DMS114 treated with DMSO at 0.1 percent for 48 hours (cell line): Measurements from ENCODE around the gene GHRL.

ENCODE experiments used
- DNase-seq: peaks from one replicate; lab custom pipeline; 2025; ENCODE audit not compliant: unreplicated experiment; lab: John Stamatoyannopoulos, UW

The GHRL gene, protein sequence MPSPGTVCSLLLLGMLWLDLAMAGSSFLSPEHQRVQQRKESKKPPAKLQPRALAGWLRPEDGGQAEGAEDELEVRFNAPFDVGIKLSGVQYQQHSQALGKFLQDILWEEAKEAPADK

DNA sequence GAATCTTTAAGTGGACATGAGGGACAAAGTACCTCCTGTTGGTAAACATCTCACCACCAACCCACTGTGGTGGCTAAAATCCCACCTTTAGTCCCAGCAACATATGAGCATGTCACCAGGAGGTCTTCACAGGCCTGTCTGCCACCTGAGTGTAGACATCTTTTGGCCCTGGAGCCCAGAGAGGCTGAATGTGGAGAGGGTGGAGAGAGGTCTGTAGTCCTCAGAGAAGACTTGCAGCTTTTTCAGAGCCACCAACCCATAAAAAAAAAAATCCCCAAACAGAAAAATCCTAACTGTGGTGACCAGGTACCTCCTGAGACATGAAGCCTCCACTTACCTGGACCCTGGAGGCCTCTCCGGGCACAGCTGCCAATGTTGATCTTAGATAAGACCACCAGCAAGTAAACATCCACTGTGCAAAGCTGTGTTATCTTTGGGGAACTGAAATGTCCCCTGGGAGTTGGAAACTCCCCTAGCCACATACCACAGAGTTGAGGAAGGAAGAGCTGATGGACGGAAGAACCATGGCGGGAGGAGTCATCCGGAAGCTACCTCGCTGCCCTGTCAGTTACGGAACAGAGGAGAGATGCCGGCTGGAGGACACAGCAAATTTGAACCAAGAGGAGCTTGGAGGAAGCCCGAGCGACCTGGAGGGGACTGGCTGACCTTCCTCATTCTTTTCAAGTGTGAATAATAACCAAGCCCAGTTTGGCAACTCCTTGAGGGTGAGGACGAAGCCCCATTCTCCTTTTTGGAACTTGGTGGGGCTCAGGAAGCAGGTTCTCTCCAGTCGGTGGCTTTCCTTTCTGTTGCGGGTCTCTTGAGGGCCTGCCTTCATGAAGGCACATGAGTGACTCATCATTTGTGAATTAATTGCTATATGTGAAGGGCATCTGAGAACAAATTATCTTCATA is at the start of gene GHRL:
TSS of gene GHRL (minus strand) at position 443 of the 915 bp plus-strand sequence. CDS start 2,767 bp downstream, outside the sequence.
- no peak for DNase-seq

DNA sequence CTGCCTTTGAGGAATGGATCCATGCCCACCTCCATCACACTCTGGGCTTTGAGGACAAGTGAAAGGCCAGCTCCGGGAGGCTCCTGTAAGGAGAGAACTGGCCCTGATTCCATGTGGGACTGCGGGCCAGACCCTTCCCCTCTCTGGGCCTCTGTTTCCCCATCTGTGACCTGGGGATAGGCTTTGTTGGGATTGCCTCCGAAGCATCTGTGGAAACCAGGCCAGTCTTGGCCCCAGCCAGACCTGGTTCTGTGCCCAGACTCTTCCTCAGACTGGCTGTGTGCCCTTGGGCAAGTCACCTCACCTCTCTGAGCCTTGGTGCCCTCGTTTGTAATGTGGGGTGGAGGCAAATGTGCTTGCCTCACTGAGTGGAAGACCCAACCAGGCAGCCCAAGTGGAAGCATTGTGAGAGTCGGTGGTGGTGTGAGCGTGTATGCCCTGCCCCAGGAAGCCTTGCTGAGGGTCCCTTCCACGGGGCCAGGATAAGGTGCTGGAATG is 49.2 kb upstream of the GHRL start:
- no peak for DNase-seq

DNA sequence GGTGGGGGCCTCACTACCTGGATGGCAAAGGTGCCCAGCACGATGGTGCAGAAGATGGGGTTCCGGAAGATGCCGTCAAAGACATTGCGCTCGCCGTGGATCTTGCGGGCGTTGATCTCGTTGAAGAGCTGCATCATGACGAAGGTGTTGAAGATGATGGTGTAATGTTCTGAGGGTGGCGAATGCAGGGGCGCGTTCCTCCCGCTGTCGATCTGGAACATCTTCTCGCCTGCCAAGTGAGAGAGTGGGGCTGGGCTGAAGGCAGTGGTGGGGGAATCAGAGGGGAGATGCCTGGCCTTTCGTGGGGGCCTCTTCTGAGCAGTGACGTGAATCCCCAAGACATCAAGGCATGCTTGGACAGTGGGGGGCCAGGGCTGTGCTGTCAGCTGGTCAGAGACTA is 47.7 kb upstream of the GHRL start:
- DNase-seq: no peak

DNA sequence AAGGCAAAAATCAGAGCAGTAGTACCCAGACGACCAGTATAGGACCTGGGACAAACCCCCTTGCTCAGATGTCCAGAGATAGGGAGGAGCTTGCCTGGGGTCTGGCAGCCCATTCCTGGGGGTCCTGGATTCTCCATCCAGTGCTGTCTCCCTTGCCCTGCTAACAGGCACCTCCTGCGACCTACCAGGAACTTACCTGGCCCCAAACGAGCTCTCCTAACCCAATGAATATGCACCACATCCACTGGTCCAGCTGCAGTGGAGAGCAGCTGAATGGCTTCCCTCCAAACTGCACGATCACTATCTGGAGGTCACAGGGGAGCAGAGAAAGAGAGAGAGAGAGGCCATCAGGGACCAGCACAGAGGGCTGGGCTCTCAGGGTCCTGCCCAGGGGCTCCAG is 47.3 kb upstream of the GHRL start:
- no peak for DNase-seq

DNA sequence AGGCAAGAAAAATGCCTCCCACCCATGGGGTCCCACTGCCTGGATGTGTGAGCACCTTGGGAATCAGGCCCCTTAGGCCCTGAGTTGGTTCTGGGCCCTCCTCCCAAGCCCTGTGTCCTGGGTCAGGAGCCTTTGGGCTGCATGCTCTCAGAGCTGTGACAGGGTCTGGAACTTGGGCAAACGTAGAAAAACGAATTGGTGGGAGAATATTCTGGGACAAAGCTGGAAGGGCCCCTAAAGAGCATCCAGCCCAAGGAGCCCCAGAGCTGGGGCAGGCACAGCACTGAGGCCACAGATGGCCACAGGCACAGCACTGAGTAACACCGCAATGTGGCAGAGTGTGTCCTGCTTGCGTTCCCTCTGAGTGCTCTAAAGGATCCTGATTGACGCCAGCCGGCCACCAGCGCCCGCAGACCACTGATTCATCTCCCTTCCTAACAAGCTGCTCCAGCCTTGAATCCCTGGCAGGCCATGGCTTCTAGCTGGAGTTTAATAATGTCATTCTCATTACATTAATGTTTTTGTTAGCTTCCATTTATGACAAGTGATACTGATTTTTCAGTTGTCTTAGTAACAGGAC is 46.7 kb upstream of the GHRL start:
- DNase-seq: no peak

DNA sequence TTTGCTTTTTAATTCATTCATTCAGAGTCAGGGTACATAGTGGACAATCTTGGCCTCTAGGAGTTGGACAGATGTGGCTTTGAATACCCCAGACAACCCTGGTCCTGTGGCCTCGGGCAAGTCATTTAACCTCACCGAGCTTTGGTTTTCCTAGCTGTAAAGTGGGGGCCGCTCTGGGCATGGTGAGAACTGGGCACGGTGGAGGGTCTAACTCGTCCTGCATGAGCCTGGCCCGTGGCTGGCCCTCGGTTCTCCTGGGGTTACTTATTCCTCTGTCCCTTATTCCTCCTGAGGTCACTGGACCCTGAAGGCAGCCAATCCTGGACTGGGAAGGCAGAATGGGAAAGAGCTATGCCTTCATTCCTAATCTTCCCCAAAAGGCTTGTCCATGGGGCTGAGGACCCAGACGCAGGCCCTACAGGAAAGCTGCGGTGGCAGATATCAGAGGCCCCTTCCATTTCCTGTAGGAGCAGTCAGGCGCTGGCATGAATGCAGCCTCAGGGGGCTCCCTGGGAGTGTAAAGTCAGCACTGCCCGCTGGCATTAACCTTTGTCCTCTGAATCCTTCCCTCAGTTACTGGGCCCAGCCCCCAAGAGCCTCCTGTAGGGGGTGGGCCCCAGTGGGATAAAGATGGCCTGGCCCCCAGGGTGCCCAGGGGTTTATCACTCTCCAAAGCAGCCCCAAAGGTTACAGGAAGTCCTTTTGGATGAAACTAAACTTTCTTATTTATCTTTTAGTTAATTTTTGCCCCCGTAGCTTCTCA is 46.0 kb upstream of the GHRL start:
- DNase-seq: no peak

DNA sequence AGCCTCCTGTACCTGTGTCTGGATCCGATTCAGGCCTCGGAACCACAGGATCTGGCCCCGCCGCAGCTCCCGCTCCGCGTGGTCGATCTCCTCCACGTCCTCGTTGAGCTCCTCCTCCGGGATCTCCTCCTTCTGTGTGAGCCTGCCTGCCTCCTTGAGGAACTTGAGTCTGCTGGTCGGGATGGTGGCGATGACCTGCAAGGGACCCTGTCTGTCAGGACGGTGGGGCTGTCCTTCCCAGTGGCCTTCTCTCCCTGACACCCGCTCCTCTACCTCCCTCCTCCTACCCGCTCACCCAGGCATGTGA is 45.4 kb upstream of the GHRL start:
- no peak for DNase-seq

DNA sequence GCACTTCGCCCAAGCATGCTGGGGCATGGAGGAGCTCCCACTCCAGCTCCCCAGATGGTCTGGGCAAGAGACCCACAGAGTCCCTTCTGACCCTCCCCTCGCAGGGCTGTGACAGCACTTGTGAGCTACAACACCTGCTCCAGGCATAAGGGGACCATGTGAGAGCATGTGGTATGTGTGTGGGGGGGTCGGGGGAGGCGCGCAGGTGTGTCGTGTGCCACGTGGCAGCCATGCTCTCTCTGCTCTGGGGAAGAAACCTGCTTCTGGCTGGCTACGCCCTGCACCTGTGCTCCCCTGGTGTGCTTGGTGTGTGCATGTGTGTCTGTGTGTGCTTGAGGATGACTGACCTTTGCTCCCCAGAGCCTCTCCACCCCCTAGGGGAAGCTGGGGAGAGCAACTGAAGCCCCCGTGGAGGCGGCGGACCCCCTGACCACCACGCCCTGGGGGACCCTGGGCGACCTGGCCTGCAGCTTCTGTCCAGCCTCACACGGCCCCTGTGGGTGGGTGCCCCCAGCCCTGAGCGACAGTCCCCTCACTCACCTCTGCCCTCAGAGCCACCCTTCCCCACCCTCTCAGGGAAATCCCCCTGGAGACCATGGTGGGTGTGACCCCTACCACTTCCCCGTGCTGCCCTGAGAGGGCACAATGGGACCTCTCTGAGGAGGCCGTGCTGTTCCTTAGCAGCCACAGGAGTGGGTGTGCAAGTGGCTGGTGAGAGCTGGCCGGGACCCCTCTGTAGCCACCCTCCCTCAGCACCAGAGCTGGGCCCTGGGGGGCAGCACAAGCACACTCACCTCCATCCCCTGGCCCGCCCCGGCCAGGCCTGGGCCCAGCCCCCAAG is 44.8 kb upstream of the GHRL start:
- no peak for DNase-seq

DNA sequence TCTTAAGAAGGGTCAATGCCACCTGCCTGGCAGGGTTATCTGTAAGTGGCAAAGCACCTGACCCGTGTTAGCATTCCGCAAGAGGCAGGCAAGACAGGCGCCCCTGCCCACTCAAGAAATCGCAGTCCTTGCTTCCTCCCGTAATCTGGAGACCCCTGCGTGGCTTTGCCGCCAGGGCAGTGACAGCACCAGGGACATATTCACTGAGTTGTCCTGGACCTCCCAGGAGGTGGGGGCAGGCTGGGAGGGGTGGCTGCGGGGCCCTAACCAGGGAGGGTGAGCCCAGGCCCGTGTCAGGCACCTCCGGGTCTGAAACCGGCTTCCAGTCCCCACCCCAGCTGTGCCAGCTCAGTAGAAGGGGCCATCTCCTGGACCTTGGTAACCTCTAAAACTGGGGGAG is 44.0 kb upstream of the GHRL start:
- DNase-seq: no peak

DNA sequence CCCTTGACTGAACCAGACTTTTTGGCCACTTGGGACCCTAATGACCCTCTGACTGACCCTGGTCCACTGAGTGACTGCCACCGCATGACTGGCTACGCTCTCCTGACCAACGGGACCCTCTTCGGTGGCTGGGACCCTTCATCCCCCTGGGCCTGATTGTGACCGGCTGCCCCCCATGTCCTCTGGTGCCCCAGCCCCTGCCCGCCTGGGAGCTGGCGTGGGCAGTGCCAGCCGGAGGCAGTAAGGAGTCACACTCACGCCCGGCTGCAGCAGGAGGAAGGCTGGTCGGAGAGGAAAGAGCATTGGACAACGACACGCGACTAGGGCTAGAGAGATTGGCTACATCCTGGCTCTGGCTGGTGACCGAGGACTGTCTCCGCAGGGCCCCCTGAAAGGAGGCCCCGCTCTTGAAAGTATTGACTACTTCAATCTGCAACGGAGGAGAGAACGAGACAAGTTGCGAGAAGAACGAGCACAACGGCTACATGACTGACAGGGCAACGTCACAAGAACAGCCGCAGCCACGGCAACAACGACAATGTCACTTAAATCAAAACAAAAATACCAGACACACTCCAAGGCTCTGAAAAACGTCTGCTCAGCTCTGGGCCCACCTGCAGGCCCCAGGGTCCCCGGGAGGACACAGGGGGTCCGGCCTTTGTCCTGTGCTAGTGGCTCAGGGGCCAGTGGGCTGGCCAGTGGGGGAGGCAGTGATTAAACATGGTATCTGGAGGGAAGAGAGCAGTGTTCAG is 43.3 kb upstream of the GHRL start:
- DNase-seq: no peak

DNA sequence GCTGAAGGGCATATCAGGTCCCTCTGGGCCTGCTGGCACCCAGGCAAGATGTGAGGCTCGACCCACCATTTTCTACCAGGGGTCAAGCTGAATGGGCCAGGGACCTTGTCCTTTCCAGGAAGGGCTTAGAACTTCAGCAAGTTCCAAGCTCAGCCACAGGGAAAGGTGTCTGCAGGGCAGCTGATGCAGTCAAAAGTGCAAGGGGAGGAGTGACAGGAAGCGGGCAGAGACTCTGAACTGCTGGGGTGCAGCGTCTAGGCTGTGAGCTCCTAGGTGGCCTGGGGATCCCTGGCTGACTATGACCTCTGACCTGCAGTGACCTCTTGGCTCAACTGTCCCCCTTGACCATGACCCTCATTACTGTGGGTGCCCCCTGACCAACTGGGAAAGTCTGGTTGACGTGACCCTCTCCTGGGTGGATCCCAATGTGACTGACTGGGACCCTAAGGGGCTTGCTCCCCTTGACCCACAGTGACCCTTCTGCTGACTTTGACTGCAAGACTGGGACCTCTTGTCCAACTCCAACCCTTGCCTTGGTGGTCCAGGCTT is 42.5 kb upstream of the GHRL start:
- no peak for DNase-seq

DNA sequence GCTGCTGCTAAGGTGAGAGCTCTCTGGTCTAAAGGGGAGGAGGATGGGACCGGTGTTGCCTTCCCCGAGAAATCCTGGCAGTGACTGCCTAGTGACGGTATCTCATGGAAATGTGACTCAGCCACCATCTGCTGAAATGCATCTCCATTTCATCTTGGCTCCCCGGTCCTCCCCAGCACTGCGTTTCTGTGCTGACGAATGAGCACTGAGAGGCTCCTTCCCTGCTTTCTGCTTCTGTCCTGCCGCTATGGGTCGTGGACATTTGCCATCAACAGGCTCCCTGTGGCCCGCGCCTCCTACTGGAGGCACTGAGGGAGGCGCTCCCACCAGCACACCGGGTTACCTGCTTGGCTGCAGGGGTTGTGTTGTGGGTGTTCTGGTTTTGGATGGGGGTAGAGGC is 41.7 kb upstream of the GHRL start:
- DNase-seq: no peak

DNA sequence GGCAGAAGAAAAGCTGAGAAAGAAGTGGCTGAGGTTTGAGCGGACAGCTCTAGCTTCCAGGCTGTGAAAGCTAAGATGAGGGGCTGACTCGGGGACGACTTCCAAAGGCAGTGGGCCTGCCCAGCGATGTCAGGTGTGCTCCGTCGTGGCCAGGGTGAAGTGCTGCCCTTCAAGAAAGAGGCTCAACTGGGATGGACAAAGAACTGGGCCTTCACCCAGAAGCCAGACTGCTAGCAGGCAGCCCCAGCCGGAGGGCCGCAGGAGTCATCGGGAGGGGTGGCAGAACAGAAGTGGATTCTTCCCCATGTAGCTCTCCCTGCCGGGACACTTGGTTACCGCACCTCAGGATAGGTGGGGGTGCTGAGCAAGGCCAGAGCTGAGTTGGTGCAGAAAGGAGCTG is 41.3 kb upstream of the GHRL start:
- DNase-seq: no peak

DNA sequence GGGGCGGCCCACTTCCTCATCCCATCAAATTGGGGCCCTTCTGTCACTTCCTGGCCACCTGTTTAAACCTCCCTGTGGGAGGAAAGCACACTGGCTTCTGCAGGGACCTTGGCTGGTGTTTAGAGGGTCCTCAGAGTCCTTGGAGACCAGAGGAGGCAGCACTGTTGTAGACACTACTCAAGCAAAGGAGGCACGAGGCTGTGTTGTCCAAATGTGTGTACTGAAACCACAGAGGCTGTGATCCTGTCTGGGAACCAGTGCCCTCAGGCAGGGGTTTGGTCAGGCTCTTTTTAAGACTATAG is 40.6 kb upstream of the GHRL start:
- no peak for DNase-seq

DNA sequence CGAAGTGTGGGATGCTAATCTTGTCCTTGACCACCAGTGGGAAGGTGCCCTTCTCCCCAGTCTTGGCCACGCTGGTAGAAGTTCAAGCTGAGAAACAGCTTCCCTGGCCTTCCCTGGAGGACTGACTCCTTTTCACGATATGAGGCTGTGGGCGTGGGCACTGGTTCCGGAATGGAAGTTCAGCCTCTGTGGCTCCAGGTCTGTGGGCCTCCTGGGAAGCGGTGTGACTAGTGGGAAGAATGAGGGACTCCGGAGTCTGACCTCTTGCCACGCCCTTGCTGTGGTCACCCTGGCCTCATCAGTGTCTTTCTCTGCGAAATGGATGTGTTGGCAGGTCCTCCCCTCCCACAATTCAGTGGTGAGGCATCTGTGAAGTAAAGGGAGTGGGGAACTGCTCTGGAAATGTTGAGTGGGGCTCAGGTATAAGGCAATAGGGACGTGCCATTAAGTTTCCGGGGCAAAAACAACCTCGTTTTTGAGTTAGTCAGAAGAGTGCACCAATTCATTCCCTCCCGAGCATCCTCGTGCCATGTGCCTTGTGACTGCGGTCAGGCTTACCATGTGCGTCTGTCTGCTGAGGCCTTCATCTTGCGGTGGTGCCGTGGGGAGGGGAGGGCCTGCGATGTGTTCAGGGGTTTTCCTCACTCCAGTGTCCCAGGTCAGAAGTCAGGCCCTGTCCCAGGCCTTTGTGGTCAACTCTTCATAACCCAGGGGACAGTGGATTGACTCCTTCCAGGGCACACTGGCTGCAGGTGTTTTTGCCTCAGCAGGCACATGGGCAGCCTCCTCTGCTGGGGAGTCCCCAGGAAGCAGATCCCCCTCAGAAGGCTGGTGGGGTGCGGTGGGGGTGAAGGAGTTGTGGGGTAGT is 40.0 kb upstream of the GHRL start:
- no peak for DNase-seq

DNA sequence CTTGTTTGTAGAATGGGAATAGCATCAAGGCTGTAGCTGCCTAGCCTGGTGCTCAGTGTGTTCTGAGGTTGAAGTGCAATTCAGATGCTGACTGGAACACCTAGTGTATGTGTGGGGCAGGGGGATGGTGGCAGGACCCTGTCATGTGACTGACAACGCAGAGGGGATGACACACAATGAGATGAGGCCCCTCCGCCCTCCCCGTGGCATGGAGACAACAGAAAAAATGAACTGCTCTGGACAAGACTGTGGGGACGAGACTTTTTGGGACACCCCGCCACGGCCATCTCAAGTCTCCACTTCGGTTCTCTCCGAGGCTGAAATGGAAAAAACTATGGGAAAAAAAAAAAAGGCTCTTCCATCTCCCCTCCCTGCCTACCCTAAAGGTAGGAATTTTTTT is 38.6 kb upstream of the GHRL start:
- DNase-seq: no peak

DNA sequence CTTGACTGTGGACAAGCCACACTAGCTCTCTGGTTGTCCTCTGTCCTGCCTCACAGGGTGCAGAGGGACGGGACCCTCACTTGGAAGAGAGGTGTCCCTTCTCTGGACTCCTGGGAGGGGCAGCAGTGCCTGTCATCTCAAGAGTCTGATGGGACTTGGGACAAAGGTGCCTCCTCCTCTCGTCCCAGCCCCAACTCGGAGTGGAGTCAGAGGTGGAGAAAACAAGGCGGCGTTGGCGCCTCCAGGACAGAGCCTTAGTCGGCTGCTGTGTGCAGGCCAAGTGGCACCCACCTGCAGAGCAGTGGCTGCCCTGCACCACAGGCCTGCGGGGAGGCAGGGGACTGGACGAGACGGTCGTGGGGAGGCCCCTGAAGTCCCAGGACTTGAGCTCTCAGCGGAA is 37.6 kb upstream of the GHRL start:
- DNase-seq: no peak

DNA sequence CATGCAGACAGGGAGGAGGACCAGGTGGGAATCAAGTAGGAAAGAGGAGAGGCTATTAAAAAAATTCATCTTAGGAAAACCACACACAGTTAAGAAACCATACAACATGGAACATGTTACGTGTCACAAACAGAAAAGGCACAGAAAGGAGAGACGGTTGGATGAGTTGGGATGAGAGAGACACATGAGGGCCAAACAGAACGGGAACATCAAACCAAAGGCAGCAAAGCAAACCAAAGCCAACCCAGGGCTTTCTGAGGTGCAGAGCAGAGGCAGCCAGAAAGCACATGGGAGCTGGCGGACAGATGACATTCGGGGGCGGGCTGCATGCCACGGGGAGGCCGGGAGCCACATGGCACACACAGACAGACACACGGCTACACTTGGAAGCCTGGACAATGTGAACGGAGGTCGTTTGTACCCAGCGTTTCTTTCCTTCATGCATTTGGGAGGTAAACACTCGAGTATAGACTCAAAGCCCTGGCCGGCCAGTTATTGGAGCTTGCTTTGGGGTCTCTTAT is 36.8 kb upstream of the GHRL start:
- no peak for DNase-seq
